Dedifferentiated amniotic fluid mesenchymal stem cell (primary cell): ENCODE data around the gene RUVBL1.

Experiments
- DNase-seq: peaks from one replicate; pipeline ENCODE4 v3.0.0-alpha.2; 2016; ENCODE audit errors: extremely low spot score

The RUVBL1 gene

DNA sequence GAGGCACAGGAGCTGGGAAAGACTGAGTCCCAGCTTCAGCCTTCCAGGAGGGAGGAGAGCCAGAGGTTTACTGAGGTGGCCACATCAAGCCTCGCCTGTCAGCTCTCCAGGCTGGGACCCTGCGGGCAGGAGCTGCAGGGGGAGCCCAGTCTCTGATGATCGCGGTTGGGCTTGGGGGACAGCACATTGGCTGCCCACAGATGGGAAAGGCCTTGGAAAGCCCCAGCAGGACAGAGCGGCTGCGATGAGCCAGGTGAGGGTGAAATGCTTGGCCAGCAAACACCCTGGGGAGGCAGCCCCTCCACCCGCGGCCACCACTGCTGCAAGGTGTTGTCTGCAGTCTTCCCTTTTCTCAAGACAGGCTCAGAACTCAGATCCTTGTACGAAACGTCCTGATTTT is 40.2 kb downstream of the RUVBL1 start:
- no peak for DNase-seq

DNA sequence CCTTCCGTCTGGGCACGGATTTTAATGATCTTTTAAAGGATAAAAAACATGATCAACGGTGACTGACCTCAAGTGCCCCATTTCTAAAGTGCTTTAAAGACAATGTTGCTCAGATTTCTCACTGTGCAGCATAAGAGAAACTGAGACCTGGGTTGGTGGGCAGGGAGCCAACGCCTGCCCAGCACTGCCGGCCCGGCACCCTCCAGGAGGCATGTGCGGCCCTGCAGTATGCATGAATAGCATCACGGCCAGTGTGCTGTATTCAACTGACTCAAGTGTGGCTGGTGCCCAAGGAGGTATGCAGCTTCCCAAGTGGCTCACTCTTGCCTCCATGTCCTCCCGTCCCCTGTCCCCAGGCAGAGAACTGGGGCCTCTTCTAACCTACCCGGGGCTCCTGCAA is 41.1 kb downstream of the RUVBL1 start:
- DNase-seq: no peak

DNA sequence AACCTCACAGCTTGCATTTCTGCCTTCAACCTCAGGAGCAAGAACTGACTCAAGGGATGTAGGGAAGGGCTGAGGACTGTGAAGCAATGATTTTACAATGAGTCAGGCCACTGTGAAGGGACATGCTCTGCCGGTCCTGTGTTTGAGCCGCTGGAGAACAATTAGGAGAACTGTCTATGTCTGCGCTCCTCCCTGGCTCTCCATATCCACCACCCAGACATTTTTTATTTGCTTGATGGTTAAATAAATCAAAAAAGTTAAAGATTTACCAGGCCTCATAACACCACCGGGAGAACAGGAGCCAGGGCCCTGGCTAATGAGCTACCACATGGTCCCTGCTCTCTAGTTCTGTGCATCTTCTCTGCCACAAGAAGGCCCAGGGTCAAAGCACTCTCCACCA is 41.8 kb downstream of the RUVBL1 start:
- DNase-seq: no peak

DNA sequence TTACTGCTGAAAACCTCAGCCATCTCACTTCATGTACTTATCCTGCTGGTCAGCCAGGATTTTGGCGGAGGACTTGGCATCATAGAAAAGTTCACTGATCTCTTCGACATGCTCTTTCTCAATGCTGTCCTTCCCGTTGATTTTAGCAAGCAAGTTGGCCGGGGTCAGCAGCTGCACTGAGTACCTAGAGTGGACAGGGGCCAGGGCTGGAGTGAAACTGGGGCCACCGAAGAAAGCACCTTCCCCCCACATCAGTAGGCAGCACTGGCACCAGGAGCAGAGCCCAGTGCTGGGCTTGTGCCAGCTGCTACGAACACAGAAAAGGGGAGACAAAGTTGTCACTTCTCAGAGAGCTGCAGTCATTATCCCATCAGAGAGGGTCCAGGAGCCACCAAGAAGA is 42.4 kb downstream of the RUVBL1 start:
- no peak for DNase-seq

DNA sequence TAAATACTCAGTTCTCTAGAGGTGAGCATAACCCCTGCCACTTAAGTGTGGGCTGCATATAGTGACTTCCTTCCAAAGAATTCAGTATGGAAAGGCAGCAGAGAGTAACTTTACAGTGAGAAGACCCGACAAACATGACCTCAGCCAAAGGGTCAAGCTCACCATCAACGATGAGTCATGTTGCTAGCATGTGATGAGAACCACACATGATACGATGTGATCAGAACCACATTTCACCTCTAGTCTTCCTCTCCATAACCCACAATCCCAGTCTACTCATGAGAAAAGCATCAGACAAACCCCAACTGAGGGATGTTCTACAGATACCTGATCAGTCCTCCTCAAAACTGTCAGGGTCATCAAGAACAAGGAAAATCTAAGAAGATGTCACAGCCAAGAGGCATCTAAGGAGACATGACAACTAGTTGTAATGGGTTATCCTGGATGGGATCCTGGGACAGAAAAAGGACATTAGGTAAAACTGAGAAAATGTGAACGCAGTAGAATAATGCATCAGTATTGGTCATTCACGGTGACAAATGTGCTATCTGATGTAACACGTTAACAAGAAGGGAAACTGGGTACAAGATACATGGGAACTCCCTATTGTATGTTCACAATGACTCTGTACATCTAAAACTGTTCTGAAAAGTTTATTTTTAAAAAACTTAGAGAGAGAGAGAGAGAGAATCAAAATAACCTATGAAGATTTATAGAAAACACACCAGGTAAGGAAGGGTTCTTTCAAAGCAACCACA is 43.1 kb downstream of the RUVBL1 start:
- DNase-seq: no peak

DNA sequence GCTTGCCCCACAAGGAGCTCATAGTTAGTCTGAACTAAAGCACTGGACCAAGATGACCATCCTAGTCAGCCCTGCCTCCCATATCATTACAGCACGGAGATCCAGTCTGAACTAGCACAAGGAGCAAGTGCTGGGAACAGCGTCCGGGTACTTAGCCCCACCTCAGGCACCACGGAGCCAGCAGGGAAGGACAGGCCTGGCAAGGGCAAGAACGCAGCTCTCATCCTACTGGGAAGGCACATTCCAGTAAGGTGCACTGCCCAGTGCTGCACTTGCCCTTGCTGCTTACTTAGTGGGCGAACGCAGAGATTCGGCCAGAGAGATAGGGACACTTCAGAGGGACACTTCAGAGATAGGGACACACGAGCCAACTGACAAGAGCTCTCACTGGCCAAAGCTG is 43.8 kb downstream of the RUVBL1 start:
- DNase-seq: no peak

DNA sequence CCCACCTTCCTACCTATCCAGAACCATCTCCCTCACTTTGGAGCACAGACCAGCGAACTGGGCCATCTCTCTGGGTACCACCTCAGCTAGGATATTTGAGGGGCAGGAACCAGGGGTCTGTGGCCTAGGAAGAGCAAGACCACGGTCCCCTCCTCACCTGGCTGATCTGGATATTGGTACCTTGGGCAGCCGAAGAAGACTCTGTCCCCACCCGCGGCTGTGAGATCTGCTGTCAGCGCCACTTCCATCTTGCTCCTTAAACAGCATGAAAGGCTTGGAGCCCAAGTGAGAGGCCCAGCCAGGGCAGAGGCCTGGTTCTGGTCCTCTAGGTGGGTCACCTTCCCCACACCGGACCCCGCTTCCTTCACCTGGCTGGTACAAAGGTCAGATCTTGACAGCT is 44.7 kb downstream of the RUVBL1 start:
- no peak for DNase-seq

DNA sequence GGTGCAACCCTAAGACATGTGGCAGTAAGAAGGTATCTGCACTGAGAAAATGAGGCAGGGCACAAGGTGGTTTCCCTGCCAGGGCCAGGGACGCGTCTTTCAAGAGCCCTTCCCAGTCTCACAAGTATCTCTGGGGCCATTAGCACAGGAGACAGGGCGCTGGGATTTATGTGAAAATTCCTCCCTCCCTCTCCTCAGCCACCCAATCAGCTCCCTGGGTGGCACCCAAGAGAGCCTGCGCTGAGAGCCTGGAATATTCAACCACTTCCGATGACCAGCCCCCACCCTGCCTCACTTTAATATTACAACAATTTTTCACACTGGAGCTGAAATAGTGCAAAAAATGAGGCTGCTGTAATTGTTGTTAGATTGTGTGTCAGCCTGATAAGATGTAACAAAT is 45.3 kb downstream of the RUVBL1 start:
- DNase-seq: no peak

DNA sequence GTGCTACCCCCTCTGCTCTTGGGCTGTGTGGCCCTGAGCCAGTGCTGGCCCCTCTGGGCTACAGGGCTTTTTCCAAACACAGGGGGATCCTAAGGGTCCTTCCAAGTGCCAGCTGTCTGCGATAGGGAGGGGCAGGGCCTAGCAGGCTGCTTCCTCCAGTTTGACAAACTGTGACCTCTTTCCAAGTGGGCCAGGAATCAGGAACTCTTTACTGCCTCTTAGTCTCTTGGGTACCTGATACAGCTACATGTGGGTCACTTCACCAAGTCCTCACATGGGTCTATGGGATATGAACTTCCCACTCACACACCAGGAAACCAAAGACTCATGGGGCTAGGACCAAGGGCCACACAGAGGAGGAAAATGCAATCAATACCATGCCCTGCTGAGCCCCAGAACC is 45.9 kb downstream of the RUVBL1 start:
- no peak for DNase-seq

DNA sequence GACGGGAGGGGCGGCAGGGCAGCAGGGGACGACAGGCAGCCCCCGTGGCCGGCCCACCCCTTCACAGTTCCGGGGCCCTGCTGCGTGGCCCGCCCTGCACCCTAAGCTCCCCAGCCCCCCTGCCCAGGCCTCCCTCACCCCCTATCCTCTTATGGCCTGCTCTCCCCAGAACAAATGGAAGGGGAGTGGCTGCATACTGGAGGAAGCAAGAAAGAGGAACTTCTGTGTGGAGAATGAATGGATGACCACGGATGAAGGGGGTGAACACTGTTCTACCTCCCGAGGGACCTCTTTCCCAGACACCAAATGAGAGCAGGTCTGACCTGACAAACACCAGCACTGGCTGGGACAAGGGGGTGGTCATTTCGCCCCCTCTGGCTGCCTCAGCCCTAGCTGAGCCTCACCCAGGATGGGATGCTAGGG is 46.4 kb downstream of the RUVBL1 start:
- no peak for DNase-seq

DNA sequence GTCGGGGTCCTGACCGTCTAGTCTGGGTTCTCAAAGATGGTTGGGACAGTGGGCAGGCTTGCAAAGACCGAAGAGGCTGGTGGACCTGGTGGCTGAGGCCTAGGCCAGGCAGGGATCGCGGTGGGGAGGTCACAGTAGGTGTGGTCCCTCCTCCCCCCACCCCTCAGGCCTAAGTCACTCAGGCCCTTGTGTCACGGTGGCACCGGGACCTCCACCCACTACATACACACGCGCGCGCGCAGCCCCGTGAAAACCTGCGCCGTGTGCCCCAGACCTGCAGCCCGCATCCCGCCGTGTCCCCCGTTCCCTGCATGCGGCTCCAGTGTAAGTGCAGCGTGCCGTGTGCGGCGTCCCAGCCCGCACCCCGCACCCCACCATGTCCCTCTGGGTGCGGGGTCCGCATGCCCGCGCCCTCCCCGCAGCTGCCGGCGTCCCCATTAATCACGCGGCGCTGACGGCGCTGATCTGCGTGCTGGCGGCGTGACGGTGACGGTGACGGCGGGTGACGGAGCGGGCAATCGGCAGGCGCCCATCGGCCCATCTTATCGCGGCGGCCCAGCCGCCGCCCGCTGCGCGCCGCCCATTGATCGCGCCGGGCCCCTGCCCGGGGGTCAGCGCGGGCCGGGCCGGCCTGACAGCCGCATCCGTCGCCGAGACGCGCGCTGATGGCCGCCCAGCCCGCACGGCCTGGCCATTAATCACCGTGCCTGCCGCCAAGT is 47.0 kb downstream of the RUVBL1 start:
- no peak for DNase-seq

DNA sequence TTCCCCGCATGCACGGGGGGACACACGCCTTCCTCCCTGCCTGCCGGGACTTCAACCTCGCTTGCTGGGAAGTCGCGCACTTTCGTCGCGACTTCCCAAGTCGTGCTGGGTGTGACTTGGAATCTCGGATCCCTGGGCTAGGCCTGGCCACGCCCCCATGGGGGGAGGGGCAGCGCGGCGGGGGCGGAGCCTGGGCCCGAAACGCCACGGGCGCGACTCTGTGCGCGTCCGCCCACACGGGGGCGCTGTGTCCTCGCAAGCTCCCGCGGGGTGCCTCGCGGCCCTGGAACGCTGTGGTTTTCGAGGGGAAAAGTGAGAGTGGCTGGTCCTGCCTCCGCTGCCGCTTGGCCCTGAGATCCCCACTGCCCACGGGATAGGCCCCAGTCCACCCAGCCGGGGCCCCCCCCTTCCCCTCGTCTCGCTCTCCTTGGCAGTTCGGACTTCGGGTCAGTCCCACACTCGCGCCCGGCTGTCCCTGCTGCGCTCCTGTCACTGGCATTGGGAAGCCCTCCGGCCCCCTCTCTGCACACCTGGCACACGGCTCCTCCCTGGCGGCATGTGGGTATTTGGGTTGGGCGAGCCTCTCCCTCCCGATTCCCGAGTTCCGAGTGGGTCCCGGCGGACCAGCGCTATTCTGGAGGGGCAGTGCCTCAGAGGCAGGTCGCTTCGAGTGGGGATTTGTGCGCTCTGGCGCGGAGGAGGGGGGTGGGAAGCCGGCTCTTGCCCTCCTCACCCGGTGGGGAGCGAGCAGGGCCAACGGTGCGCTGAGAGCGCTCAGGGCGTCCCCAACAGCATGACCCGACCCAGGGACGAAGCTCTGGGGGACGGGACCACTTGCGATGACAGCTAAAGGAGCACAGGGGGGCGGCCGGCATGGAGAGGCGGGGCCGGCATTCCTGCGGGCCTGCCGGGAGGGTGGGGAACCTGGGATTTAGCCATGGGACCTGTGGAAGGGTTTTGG is 47.8 kb downstream of the RUVBL1 start:
- peak; percentile 79 for DNase-seq

DNA sequence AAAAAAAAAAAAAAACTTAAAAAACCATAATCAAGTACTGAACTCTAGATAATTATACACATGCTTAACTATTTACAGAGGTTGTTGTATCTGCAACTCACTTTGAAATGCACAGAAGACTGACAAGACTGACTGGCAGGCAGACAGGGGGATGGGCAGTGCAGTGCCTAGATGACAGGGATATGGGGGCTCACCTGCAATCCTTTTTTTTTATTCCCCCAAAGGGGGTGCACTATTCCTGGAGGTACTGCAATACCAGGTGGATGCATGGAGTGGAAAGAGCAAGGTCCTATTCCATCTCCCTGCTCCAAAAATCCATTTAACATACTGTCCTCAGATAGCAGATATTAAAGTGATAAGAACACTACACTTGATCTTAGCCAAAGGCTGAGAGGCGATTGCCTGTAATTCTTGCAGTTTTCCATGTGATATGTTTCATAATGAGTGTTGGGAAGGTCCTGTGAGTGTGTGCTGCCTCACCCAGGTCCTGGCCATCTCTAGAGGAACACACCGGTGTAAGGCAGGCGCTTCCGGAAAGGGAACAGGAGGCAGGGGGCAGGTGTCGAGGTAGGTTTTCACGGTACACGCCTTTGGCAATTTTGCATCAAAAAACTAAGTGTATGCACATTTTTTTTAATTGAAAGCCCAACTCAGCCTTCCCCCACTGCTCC is 48.6 kb downstream of the RUVBL1 start:
- no peak for DNase-seq

DNA sequence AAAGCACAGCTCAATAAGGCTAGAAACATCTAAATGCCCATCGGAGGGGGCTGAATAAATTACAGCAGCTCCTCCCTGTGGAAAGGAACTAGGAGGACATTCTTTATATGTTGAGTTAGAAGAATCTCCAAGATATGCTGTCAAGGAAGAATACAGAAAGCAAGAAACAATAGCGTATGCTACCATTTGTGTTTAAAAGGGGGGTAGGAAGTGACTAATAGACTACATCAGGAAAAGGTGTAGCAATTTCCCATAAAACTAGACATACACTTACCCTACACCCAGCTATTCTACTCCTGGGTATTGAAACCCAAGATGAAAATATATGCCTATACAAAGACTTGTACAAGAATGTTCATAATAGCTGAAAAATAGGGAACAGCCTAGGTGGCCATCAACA is 49.8 kb downstream of the RUVBL1 start:
- no peak for DNase-seq

DNA sequence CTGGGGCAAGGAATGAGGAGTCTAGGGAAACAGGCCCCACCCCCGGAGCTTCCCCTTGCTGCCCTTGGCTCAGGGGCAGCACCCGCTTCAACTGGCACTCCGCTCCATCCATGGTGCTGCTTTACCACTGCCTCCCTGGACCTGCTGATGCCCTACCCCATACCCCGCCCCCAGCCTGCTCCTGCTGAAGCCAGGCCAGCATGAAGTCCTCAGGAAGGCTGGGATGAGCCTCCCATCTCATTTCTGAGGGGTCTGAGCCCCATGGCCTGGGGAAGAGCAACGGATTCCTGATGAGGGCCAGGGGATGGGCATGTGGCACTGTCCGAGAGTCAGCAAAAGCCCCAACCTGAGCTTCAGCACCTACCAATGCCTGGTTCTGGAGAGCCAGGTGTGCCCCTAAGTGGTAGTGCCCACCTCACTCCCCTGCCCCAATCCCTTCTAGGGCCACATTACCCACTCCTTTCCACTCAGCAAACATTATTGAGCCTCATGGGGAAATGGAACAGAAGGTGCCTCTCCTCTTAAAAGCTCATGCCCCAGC is 50.4 kb downstream of the RUVBL1 start:
- no peak for DNase-seq

DNA sequence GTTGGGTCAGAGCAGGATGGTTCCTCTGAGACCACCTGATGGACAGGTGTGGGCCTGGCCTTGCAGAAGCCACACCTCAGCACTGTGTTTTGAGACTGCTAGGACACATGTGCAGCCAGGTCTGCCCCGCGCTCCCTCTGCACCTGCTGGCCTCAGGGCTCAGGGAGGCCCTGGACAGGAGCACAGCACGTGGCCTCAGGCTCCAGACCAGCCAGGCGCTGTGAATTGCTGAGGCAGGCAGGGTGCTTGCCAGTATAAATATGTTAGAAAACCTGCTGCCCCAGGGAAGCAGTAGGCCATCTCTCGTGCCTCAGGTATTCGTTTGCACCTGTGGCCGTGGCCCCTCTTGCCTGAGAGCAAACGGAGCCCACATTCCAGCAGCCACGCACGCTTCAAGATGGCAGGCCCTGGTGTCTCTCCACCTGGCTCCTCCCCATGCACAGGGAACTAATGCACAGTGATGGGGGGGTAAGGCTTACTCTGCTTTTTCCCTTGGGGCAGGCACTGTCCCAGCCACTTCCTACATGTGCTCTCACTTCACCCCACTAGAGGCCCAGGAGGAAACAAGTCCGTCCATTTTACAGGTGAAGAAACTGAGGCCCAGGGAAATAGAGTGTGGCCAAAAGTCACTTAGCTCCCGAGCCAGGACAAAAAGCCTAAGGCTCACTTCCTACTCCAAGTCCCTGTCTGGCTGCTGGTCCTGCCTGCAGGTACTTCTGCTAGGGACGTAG is 51.0 kb downstream of the RUVBL1 start:
- DNase-seq: no peak

DNA sequence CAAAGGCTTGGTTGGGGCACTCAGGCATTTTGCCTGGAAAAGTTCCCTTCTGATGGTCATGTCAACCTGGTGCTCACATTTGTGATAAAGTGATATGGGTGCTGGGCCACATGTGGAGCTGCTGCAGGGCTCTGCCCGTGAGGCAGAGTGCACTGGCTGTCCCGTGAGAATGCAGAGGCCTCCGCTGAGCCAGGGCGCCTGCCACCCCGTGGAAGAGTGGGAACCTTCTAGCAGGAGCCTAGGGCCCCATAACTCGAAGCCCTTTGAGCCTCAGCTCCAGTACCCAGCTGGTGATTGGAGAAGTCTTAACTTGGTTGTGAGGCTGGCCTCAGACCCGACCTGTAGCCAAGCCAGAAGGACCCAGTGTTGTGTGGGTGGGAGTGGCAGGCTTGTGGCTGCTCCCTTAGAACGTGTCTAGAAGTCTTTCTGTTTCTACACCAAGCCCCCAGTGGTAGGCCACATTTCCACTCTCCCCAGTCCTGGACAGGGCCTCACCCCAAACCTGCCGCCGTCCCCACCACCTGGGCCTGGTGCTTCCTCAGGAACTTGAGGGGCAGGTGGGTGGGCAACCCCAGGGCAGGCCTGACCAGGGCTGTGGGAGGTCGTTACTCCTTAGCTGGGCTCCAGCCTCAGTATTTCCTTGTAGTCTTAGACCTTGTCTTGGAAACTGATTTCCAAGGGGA is 51.7 kb downstream of the RUVBL1 start:
- no peak for DNase-seq

DNA sequence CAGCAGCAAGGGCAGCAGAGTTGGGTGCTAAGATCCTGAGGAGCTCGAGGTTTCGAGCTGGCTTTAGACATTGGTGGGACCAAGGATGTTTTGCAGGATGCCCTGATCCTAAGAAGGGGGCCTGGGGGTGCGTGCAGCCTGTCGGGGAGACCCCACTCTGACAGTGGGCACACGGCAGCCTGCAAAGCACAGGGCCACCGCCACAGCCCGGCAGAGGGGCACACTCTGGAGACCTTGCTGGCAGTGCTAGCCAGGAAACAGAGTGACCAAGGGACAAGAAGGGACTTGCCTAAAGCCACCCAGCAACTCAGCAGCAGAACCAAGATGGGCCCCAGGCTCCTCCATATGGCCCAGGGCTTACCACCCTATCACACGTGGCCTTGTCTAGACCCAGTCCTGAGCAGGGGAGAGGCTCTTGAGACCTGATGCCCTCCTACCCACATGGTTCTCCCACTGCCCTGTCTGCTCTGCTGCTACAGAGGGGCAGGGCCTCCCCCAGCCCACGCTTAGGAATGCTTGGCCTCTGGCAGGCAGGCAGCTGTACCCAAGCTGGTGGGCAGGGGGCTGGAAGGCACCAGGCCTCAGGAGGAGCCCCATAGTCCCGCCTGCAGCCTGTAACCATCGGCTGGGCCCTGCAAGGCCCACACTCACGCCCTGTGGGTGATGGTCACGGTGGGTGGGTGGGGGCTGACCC is 52.6 kb downstream of the RUVBL1 start:
- no peak for DNase-seq

DNA sequence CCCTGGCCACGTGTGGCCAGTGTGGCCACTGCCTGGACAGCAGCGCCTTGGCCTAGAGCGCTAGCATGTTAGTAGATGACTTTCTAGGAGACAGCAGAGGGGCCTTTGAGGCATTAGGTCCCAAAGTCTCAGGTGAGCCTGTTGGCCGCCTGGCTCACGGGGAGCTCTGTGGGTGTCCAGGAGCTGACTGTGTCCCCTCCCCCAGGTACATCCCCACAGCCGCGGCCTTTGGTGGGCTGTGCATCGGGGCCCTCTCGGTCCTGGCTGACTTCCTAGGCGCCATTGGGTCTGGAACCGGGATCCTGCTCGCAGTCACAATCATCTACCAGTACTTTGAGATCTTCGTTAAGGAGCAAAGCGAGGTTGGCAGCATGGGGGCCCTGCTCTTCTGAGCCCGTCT is 54.3 kb downstream of the RUVBL1 start:
- no peak for DNase-seq

DNA sequence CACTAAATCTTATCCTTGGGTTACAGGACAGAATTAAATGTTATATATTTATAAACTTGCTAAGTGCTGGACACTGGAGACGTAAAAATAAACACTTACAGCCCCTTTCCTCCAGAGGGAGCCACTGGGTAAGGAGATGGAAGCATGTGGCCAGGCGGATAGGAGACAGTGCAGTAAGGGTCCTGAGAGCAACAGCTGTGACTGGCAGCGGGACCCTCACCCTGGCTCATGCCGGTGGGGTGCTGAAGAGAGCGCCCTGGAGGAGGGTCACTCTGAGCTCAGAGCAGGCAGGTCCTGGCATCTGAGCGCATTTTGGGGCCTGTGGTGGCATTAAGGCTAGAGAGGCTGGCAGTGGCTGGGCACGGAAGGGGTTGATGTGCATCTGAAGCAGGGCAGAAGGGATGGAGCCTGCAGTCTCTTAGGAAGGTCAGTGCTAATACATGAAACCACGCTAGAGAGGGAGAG is 55.4 kb downstream of the RUVBL1 start:
- no peak for DNase-seq
